Activated naive CD4-positive, alpha-beta T cell (primary cell): ENCODE results near the gene GNB2.
"Not testable (repeated sequence)": the region's sequence is repeated elsewhere in the genome, so short reads cannot be mapped to it uniquely, and the experiment has no call there.

ENCODE experiments used
- DNase-seq, 4 experiments: peaks; one replicate each; lab custom pipeline; 2025; lab: John Stamatoyannopoulos, UW

Gene GNB2

GRCh38 chr7:100696123-100696521 lies 22.6 kb downstream of the GNB2 start:
- no peak for DNase-seq

GRCh38 chr7:100699018-100699417 lies 25.5 kb downstream of the GNB2 start:
- no peak for DNase-seq

GRCh38 chr7:100701089-100701488 lies 27.5 kb downstream of the GNB2 start:
- not testable (repeated sequence) for DNase-seq

- DNase-seq: peak; percentile 58 to 76 (median 67)
Observed at GRCh38 chr7:100705320-100705752, 31.8 kb downstream of the GNB2 start.

GRCh38 chr7:100705753-100706671 lies 32.5 kb downstream of the GNB2 start, which contains the start of gene POP7:
TSS of gene POP7 (plus strand) at chr7:100706121. CDS start at chr7:100706831, 710 bp downstream.
- peak; percentile 94 to 98 (median 95) for DNase-seq

- DNase-seq: no peak
Observed at GRCh38 chr7:100706672-100707311, 33.3 kb downstream of the GNB2 start.

- no peak for DNase-seq
Observed at GRCh38 chr7:100708395-100708794, 34.9 kb downstream of the GNB2 start.

GRCh38 chr7:100710452-100710851 lies 36.9 kb downstream of the GNB2 start:
- no peak for DNase-seq

GRCh38 chr7:100711369-100711768 lies 37.8 kb downstream of the GNB2 start:
- no peak for DNase-seq

- no peak for DNase-seq
Observed at GRCh38 chr7:100714725-100715124, 41.2 kb downstream of the GNB2 start.

- not testable (repeated sequence) for DNase-seq
Observed at GRCh38 chr7:100717073-100717472, 43.5 kb downstream of the GNB2 start.

GRCh38 chr7:100719523-100720278 lies 46.2 kb downstream of the GNB2 start:
- no peak for DNase-seq

GRCh38 chr7:100720279-100720670 lies 46.7 kb downstream of the GNB2 start, which contains the start of gene EPO:
TSS of gene EPO (plus strand) at chr7:100720468. CDS start at chr7:100720981, 513 bp downstream.
- no peak for DNase-seq

GRCh38 chr7:100720671-100721504 lies 47.3 kb downstream of the GNB2 start:
- no peak for DNase-seq

GRCh38 chr7:100721505-100721812 lies 47.9 kb downstream of the GNB2 start:
- DNase-seq: no peak

- no peak for DNase-seq
Observed at GRCh38 chr7:100722480-100723212, 49.1 kb downstream of the GNB2 start.

GRCh38 chr7:100723732-100724275 lies 50.3 kb downstream of the GNB2 start:
- DNase-seq: no peak

- DNase-seq: not testable (repeated sequence)
Observed at GRCh38 chr7:100724364-100724763, 50.8 kb downstream of the GNB2 start.

- no peak for DNase-seq
Observed at GRCh38 chr7:100726996-100727761, 53.6 kb downstream of the GNB2 start.

GRCh38 chr7:100728196-100728595 lies 54.7 kb downstream of the GNB2 start:
- DNase-seq: no peak
